ENCODE measurements around the gene MYOCOS. TPM values are rescaled to one million over a fixed set of nuclear protein-coding genes. Genes with fewer than 3 reads are reported as not detected.
"Not testable (repeated sequence)": the region's sequence is repeated elsewhere in the genome, so short reads cannot be mapped to it uniquely, and the experiment has no call there.

MYOCOS gene
- total RNA-seq, 2 donors from 2014 or later = not detected

- no peak for TF ChIP-seq CTCF (conservative IDR thresholded peaks at IDR 0.05)
- Histone ChIP-seq H3K4me1 (ENCODE audit: control insufficient read depth, insufficient read depth, low read length) (no peaks in the 10 kb centered on the region), H3K9me3 (ENCODE audit: control insufficient read depth, low read length) (no peaks in the 10 kb centered on the region), H3K9ac (ENCODE audit: extremely low read depth, low read length, poor library complexity, severe bottlenecking) (no peak overlapping the region), H3K27me3 (ENCODE audit: control insufficient read depth, insufficient read depth, low read length, poor library complexity, severe bottlenecking) (peaks cover 18% of the 10 kb centered on the region), H3K27ac (ENCODE audit: low read depth, low read length) (no peak overlapping the region), H3K4me3 (ENCODE audit: low read length) (no peak overlapping the region), H3K36me3 (ENCODE audit: control insufficient read depth, insufficient read depth, low read length) (no peaks in the 10 kb centered on the region)
- Mint-ChIP-seq H3K4me3 (no peak overlapping the region), H3K4me1 (peaks cover 6% of the 10 kb centered on the region), H3K36me3 (ENCODE audit: low read depth) (no peaks in the 10 kb centered on the region), H3K9me3 (no peaks in the 10 kb centered on the region), H3K27me3 (ENCODE audit: insufficient read depth) (peaks cover 9% of the 10 kb centered on the region), H3K27ac (no peak overlapping the region)
- DNase-seq = no peak
- WGBS, 2 experiments (ENCODE audit: insufficient coverage in 1 of 2, insufficient read length in 1 of 2) = 75 to 95% methylated on average over 1 of the region's 1 CpG
Observed at GRCh38 chr1:171613282-171613681, 8.8 kb upstream of the MYOCOS start.

- H3K27ac ChIP-seq (ENCODE audit: low read depth, low read length); H3K9me3 ChIP-seq (ENCODE audit: control insufficient read depth, low read length); H3K27me3 Mint-ChIP-seq (ENCODE audit: insufficient read depth); H3K4me3 Mint-ChIP-seq; H3K9me3 Mint-ChIP-seq; H3K27ac Mint-ChIP-seq; H3K36me3 Mint-ChIP-seq (ENCODE audit: low read depth); H3K36me3 ChIP-seq (ENCODE audit: control insufficient read depth, insufficient read depth, low read length); H3K9ac ChIP-seq (ENCODE audit: extremely low read depth, low read length, poor library complexity, severe bottlenecking); H3K4me1 Mint-ChIP-seq; H3K4me1 ChIP-seq (ENCODE audit: control insufficient read depth, insufficient read depth, low read length); DNase-seq; H3K4me3 ChIP-seq (ENCODE audit: low read length): not testable (repeated sequence)
- 88 to 92% methylated on average over 8 to 14 of the region's 14 CpGs for WGBS, 2 experiments (ENCODE audit: insufficient coverage in 1 of 2, insufficient read length in 1 of 2)
- H3K27me3 ChIP-seq (ENCODE audit: control insufficient read depth, insufficient read depth, low read length, poor library complexity, severe bottlenecking) = peaks cover 21% of the 10 kb centered on the region
Observed at GRCh38 chr1:171615122-171615906, 6.7 kb upstream of the MYOCOS start.

DNA sequence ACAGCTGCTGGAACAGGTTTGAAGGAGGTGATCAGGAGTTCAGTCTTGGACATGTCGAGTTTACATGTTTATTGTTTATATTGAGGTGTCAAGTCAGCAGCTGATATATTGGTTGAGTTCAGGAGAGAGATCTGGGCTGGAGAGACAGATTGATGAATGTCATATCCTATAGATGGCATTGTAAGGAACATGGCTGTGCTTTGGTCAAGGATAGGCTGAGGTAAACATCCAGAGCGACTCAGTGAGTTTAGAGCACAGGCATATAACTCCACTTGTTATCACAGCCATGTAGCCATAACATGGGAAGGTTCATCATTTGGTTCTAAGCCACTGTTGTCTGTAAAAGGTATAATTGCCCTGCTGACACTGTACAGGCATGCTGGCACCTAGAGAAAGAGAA is 5.5 kb upstream of the MYOCOS start:
- Histone ChIP-seq H3K9ac (ENCODE audit: extremely low read depth, low read length, poor library complexity, severe bottlenecking) (no peak overlapping the region), H3K27me3 (ENCODE audit: control insufficient read depth, insufficient read depth, low read length, poor library complexity, severe bottlenecking) (peaks cover 21% of the 10 kb centered on the region), H3K36me3 (ENCODE audit: control insufficient read depth, insufficient read depth, low read length) (no peaks in the 10 kb centered on the region), H3K4me1 (ENCODE audit: control insufficient read depth, insufficient read depth, low read length) (no peaks in the 10 kb centered on the region), H3K27ac (ENCODE audit: low read depth, low read length) (no peak overlapping the region), H3K9me3 (ENCODE audit: control insufficient read depth, low read length) (no peaks in the 10 kb centered on the region), H3K4me3 (ENCODE audit: low read length) (no peak overlapping the region)
- H3K36me3 Mint-ChIP-seq (ENCODE audit: low read depth) = no peaks in the 10 kb centered on the region
- no peaks in the 10 kb centered on the region for H3K9me3 Mint-ChIP-seq
- no peak overlapping the region for H3K4me3 Mint-ChIP-seq
- no peak for DNase-seq
- H3K4me1 Mint-ChIP-seq = peaks cover 6% of the 10 kb centered on the region
- peaks cover 9% of the 10 kb centered on the region for H3K27me3 Mint-ChIP-seq (ENCODE audit: insufficient read depth)
- H3K27ac Mint-ChIP-seq = no peak overlapping the region
- 89 to 93% methylated on average over 2 of the region's 2 CpGs for WGBS, 2 experiments (ENCODE audit: insufficient coverage in 1 of 2, insufficient read length in 1 of 2)
- TF ChIP-seq CTCF (conservative IDR thresholded peaks at IDR 0.05) = no peak
